Measurements from ENCODE around the gene MICAL2. TPM values are rescaled to one million over a fixed set of nuclear protein-coding genes. Genes with fewer than 3 reads are reported as not detected.

Gene MICAL2
- total RNA-seq, 2 donors from 2014 or later: 194 TPM

- Histone ChIP-seq H3K27me3 (no peaks in the 10 kb centered on the region), H3K9ac (ENCODE audit: low read depth in 2 of 2, low read length in 2 of 2) (no peak overlapping the region), H3K9me3 (no peaks in the 10 kb centered on the region), H3K4me3 (no peak overlapping the region), H3K27ac (no peak overlapping the region), H3K36me3 (no peaks in the 10 kb centered on the region), H3K4me1 (peaks cover 37% of the 10 kb centered on the region)
- no peak for DNase-seq
- TF ChIP-seq CTCF (IDR thresholded peaks at IDR 0.05): no peak
- intact Hi-C loops (cut with DNase I): no loop called here
These were observed 24.8 kb downstream of the MICAL2 start for GRCh38 chr11:12135185-12135584.

- TF ChIP-seq CTCF (IDR thresholded peaks at IDR 0.05): no peak
- intact Hi-C loops (cut with DNase I): no loop called here
- no peak overlapping the region for H3K4me3 ChIP-seq
- H3K9ac ChIP-seq (ENCODE audit: low read depth in 2 of 2, low read length in 2 of 2): peak overlapping the region in 1 of 2 donors; percentile 58
- no peaks in the 10 kb centered on the region for H3K36me3 ChIP-seq
- DNase-seq: peak; percentile 82
- no peaks in the 10 kb centered on the region for H3K27me3 ChIP-seq
- H3K27ac ChIP-seq: peak overlapping the region; percentile 78
- H3K9me3 ChIP-seq: no peaks in the 10 kb centered on the region
- H3K4me1 ChIP-seq: peaks cover 29% of the 10 kb centered on the region
These were observed 26.8 kb downstream of the MICAL2 start for GRCh38 chr11:12137005-12137690.

- no peaks in the 10 kb centered on the region for H3K9me3 ChIP-seq
- intact Hi-C loops (cut with DNase I): no loop called here
- peak overlapping the region; percentile 78 for H3K27ac ChIP-seq
- no peak for DNase-seq
- TF ChIP-seq CTCF (IDR thresholded peaks at IDR 0.05): no peak
- H3K27me3 ChIP-seq: no peaks in the 10 kb centered on the region
- peak overlapping the region in 1 of 2 donors; percentile 58 for H3K9ac ChIP-seq (ENCODE audit: low read depth in 2 of 2, low read length in 2 of 2)
- H3K4me1 ChIP-seq: peaks cover 31% of the 10 kb centered on the region
- no peak overlapping the region for H3K4me3 ChIP-seq
- H3K36me3 ChIP-seq: no peaks in the 10 kb centered on the region
These were observed 27.7 kb downstream of the MICAL2 start for GRCh38 chr11:12137938-12138731.

- no peaks in the 10 kb centered on the region for H3K9me3 ChIP-seq
- H3K4me1 ChIP-seq: peaks cover 26% of the 10 kb centered on the region
- H3K36me3 ChIP-seq: no peaks in the 10 kb centered on the region
- intact Hi-C loops (cut with DNase I): no loop called here
- no peak overlapping the region for H3K4me3 ChIP-seq
- H3K27me3 ChIP-seq: no peaks in the 10 kb centered on the region
- H3K9ac ChIP-seq (ENCODE audit: low read depth in 2 of 2, low read length in 2 of 2): peak overlapping the region in 1 of 2 donors; percentile 1
- peak overlapping the region; percentile 78 for H3K27ac ChIP-seq
- DNase-seq: no peak
- TF ChIP-seq CTCF (IDR thresholded peaks at IDR 0.05): no peak
These were observed 28.9 kb downstream of the MICAL2 start for GRCh38 chr11:12139144-12139881.

GRCh38 chr11:12140186-12140793, 29.9 kb downstream of the MICAL2 start:
- H3K9me3 ChIP-seq: no peaks in the 10 kb centered on the region
- H3K4me3 ChIP-seq: no peak overlapping the region
- intact Hi-C loops (cut with DNase I): no loop called here
- H3K27ac ChIP-seq: peak overlapping the region; percentile 78
- TF ChIP-seq CTCF (IDR thresholded peaks at IDR 0.05): no peak
- DNase-seq: no peak
- peaks cover 34% of the 10 kb centered on the region for H3K4me1 ChIP-seq
- H3K9ac ChIP-seq (ENCODE audit: low read depth in 2 of 2, low read length in 2 of 2): peak overlapping the region in 1 of 2 donors; percentile 22
- H3K36me3 ChIP-seq: no peaks in the 10 kb centered on the region
- no peaks in the 10 kb centered on the region for H3K27me3 ChIP-seq
